IPS-NIHi11 (cell line): ENCODE measurements around the gene CELF2.

Experiments
- DNase-seq: peaks from one replicate; pipeline ENCODE4 v3.0.0; 2012; ENCODE audit warnings: mixed read lengths, low spot score

The CELF2 gene

GRCh38 chr10:11023009-11023953 lies 5.6 kb downstream of the CELF2 start:
- DNase-seq: no peak

- no peak for DNase-seq
These were observed 6.9 kb downstream of the CELF2 start for GRCh38 chr10:11024596-11024995.

GRCh38 chr10:11025978-11026377 lies 8.3 kb downstream of the CELF2 start:
- no peak for DNase-seq

GRCh38 chr10:11026773-11027172 lies 9.1 kb downstream of the CELF2 start:
- no peak for DNase-seq

GRCh38 chr10:11034762-11035161 lies 17.1 kb downstream of the CELF2 start:
- DNase-seq: no peak

- peak; percentile 41 for DNase-seq
These were observed 17.8 kb downstream of the CELF2 start for GRCh38 chr10:11035301-11035991.

GRCh38 chr10:11036424-11037011 lies 18.8 kb downstream of the CELF2 start:
- DNase-seq: peak; percentile 59

- no peak for DNase-seq
These were observed 20.3 kb downstream of the CELF2 start for GRCh38 chr10:11037991-11038390.

GRCh38 chr10:11042357-11042756 lies 24.7 kb downstream of the CELF2 start:
- DNase-seq: no peak

- no peak for DNase-seq
These were observed 25.4 kb downstream of the CELF2 start for GRCh38 chr10:11043039-11043438.

- no peak for DNase-seq
These were observed 25.9 kb downstream of the CELF2 start for GRCh38 chr10:11043446-11044127.

GRCh38 chr10:11045487-11045886 lies 27.8 kb downstream of the CELF2 start:
- no peak for DNase-seq

- DNase-seq: no peak
These were observed 28.5 kb downstream of the CELF2 start for GRCh38 chr10:11045995-11046775.

- DNase-seq: no peak
These were observed 29.1 kb downstream of the CELF2 start for GRCh38 chr10:11046776-11047160.

GRCh38 chr10:11048707-11049278 lies 31.1 kb downstream of the CELF2 start:
- no peak for DNase-seq

GRCh38 chr10:11049806-11050205 lies 32.1 kb downstream of the CELF2 start:
- no peak for DNase-seq

GRCh38 chr10:11050301-11051287 lies 32.9 kb downstream of the CELF2 start:
- no peak for DNase-seq

- DNase-seq: peak; percentile 26
These were observed 39.3 kb downstream of the CELF2 start for GRCh38 chr10:11057018-11057417.

- no peak for DNase-seq
These were observed 39.8 kb downstream of the CELF2 start for GRCh38 chr10:11057448-11057847.

GRCh38 chr10:11057994-11058393 lies 40.3 kb downstream of the CELF2 start:
- no peak for DNase-seq
